GM23248 (cell line): ENCODE results near the gene CREB1.

ENCODE experiments used
- EZH2 ChIP-seq: fragments of 200-600 bp; sonication (generic); IDR thresholded peaks from 2 replicates; pipeline ENCODE4 v1.6.1; 2018; ENCODE audit warnings: antibody characterized with exemption, mild to moderate bottlenecking; ENCODE audit not compliant: insufficient read depth, poor library complexity, severe bottlenecking
- EZH2phosphoT487 ChIP-seq: fragments of 200-600 bp; sonication (generic); IDR thresholded peaks from 2 replicates; pipeline ENCODE4 v1.6.1; 2018; ENCODE audit warnings: antibody characterized with exemption, moderate library complexity, mild to moderate bottlenecking, low read depth; ENCODE audit not compliant: insufficient read depth

DNA sequence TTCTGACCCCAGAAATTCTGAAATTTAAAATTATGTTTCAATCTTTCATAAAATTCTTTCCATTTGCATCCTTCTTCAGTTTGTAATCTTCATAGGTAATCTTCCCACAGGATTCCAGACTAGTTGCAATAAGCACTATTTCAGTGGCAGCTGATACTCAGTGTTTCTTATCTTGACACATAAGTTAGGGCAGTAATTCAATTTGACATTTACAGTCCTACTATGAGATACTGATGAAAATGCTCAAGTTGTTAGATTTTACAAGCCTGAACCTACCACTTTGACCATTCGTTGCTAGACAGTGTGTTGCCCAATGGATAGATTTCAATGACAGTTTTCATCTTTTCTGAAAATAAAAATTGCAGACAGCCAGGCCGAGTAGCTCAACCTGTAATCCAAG, 85.1 kb downstream of the CREB1 start:
- no peak for TF ChIP-seq EZH2
- no peak for TF ChIP-seq EZH2phosphoT487
